H9 (cell line): ENCODE data around the gene CEMIP. TPM values are rescaled to one million over a fixed set of nuclear protein-coding genes. Genes with fewer than 3 reads are reported as not detected.

Source experiments
- DNase-seq: peaks from one replicate; pipeline ENCODE4 v3.0.0-alpha.2; 2017
- H2AFZ ChIP-seq: one replicate; pipeline ENCODE4 v1.6.1; 2013; ENCODE audit warnings: mild to moderate bottlenecking, low read length, control low read depth, moderate library complexity
- H2AK5ac ChIP-seq: 2 replicates; pipeline ENCODE4 v1.6.1; 2013; ENCODE audit warnings: low read length, control low read depth, mixed read lengths; ENCODE audit not compliant: insufficient read length
- H2BK120ac ChIP-seq: one replicate; pipeline ENCODE4 v1.6.1; 2013; ENCODE audit warnings: low read depth, mild to moderate bottlenecking, low read length, control low read depth, inconsistent platforms; ENCODE audit not compliant: poor library complexity, severe bottlenecking
- H2BK12ac ChIP-seq: 2 replicates; pipeline ENCODE4 v1.6.1; 2013; ENCODE audit warnings: low read length, control low read depth, mixed read lengths, low read depth; ENCODE audit not compliant: insufficient read length
- H2BK15ac ChIP-seq: 2 replicates; pipeline ENCODE4 v1.6.1; 2013; ENCODE audit warnings: low read depth, low read length, control low read depth
- H2BK20ac ChIP-seq: one replicate; pipeline ENCODE4 v1.6.1; 2013; ENCODE audit warnings: low read depth, mild to moderate bottlenecking, low read length, control low read depth, inconsistent platforms; ENCODE audit not compliant: poor library complexity, severe bottlenecking
- H2BK5ac ChIP-seq: 2 replicates; pipeline ENCODE4 v1.6.1; 2013; ENCODE audit warnings: low read length, control low read depth, mixed read lengths; ENCODE audit not compliant: insufficient read length
- H3K14ac ChIP-seq: 2 replicates; pipeline ENCODE4 v1.6.1; 2013; ENCODE audit warnings: low read length, control low read depth; ENCODE audit not compliant: insufficient read depth
- H3K18ac ChIP-seq: 2 replicates; pipeline ENCODE4 v1.6.1; 2013; ENCODE audit warnings: low read depth, mild to moderate bottlenecking, mixed read lengths, low read length, control low read depth; ENCODE audit not compliant: insufficient read length
- H3K23ac ChIP-seq: 2 replicates; pipeline ENCODE4 v1.6.1; 2013; ENCODE audit warnings: low read length, control low read depth, mixed read lengths, low read depth; ENCODE audit not compliant: insufficient read length
- H3K23me2 ChIP-seq: 2 replicates; pipeline ENCODE4 v1.6.1; 2013; ENCODE audit warnings: low read depth, mild to moderate bottlenecking, mixed read lengths, low read length, control low read depth; ENCODE audit not compliant: insufficient read length, poor library complexity, severe bottlenecking
- H3K27ac ChIP-seq: 2 replicates; pipeline ENCODE4 v1.5.1; 2013; ENCODE audit warnings: low read length, control low read depth, mixed read lengths, low read depth; ENCODE audit not compliant: insufficient read length
- H3K27me3 ChIP-seq: 2 replicates; pipeline ENCODE4 v1.6.1; 2013; ENCODE audit warnings: low read length, control low read depth, inconsistent platforms; ENCODE audit not compliant: insufficient read depth
- H3K4ac ChIP-seq: 2 replicates; pipeline ENCODE4 v1.6.1; 2013; ENCODE audit warnings: low read depth, mild to moderate bottlenecking, control low read depth, inconsistent platforms, low read length, moderate library complexity
- H3K4me1 ChIP-seq: 2 replicates; pipeline ENCODE4 v1.6.1; 2013; ENCODE audit warnings: low read length, control low read depth, inconsistent platforms; ENCODE audit not compliant: insufficient read depth
- H3K4me2 ChIP-seq: 2 replicates; pipeline ENCODE4 v1.6.1; 2013; ENCODE audit warnings: low read length, control low read depth, mixed read lengths; ENCODE audit not compliant: insufficient read length, insufficient read depth
- H3K56ac ChIP-seq: 2 replicates; pipeline ENCODE4 v1.6.1; 2013; ENCODE audit warnings: low read depth, mild to moderate bottlenecking, mixed read lengths, low read length, control low read depth; ENCODE audit not compliant: insufficient read length
- H3K79me1 ChIP-seq: 2 replicates; pipeline ENCODE4 v1.6.1; 2013; ENCODE audit warnings: low read depth, mild to moderate bottlenecking, moderate library complexity, low read length, control low read depth, inconsistent platforms; ENCODE audit not compliant: insufficient read depth, poor library complexity, severe bottlenecking
- H3K79me2 ChIP-seq: 2 replicates; pipeline ENCODE4 v1.6.1; 2013; ENCODE audit warnings: low read length, control low read depth, inconsistent platforms; ENCODE audit not compliant: insufficient read depth
- H3K9ac ChIP-seq: 2 replicates; pipeline ENCODE4 v1.6.1; 2013; ENCODE audit warnings: low read length, control low read depth, mixed read lengths; ENCODE audit not compliant: insufficient read length; ENCODE audit errors: extremely low read depth
- H3K9me3 ChIP-seq: one replicate; pipeline ENCODE4 v1.6.1; 2013; ENCODE audit warnings: low read depth, low read length, inconsistent platforms; ENCODE audit not compliant: control insufficient read depth
- H3T11ph ChIP-seq: one replicate; pipeline ENCODE4 v1.6.1; 2013; ENCODE audit warnings: mild to moderate bottlenecking, low read length, control low read depth, inconsistent platforms
- H4K20me1 ChIP-seq: one replicate; pipeline ENCODE4 v1.6.1; 2013; ENCODE audit not compliant: control insufficient read depth, insufficient read length, insufficient read depth
- H4K5ac ChIP-seq: 2 replicates; pipeline ENCODE4 v1.6.1; 2013; ENCODE audit warnings: low read depth, mild to moderate bottlenecking, mixed read lengths, low read length, control low read depth; ENCODE audit not compliant: insufficient read length
- H4K8ac ChIP-seq: replicated peaks from 2 replicates; pipeline ENCODE4 v1.6.1; 2013; ENCODE audit warnings: low read length, control low read depth, mixed read lengths, low read depth; ENCODE audit not compliant: insufficient read length
- H4K91ac ChIP-seq: 2 replicates; pipeline ENCODE4 v1.6.1; 2013; ENCODE audit warnings: low read depth, mild to moderate bottlenecking, moderate library complexity, mixed read lengths, low read length, control low read depth; ENCODE audit not compliant: insufficient read length
- H3K27ac Mint-ChIP-seq, 3 experiments: 2 replicates in 2 of 3; 3 replicates in 1 of 3; pipeline ENCODE4 v1.8.0; 2020 to 2021; ENCODE audit warnings: mixed read lengths in 3 of 3, mild to moderate bottlenecking in 1 of 3, moderate library complexity in 1 of 3
- H3K27me3 Mint-ChIP-seq: 2 replicates; pipeline ENCODE4 v1.8.0; 2021; ENCODE audit warnings: low read depth, mild to moderate bottlenecking, moderate library complexity, mixed read lengths
- H3K36me3 Mint-ChIP-seq, 3 experiments: 2 replicates in 2 of 3; 3 replicates in 1 of 3; pipeline ENCODE4 v1.8.0; 2020 to 2021; ENCODE audit warnings: low read depth in 3 of 3, mixed read lengths in 3 of 3; ENCODE audit not compliant: insufficient read depth in 1 of 3
- H3K4me1 Mint-ChIP-seq, 2 experiments: 2 replicates each; pipeline ENCODE4 v1.8.0; 2020; ENCODE audit warnings: mixed read lengths in 2 of 2
- H3K4me3 Mint-ChIP-seq, 2 experiments: 2 replicates in 1 of 2; 3 replicates in 1 of 2; pipeline ENCODE4 v1.8.0; 2020 to 2021; ENCODE audit warnings: mild to moderate bottlenecking in 2 of 2, mixed read lengths in 2 of 2, moderate library complexity in 1 of 2
- H3K9me3 Mint-ChIP-seq, 2 experiments: 2 replicates in 1 of 2; 3 replicates in 1 of 2; pipeline ENCODE4 v1.8.0; 2020; ENCODE audit warnings: mild to moderate bottlenecking in 2 of 2, mixed read lengths in 2 of 2, moderate library complexity in 1 of 2
- WGBS: extraction: QIAGEN DNeasy Blood & Tissue Kit; methylation state at CpG from one replicate; pipeline ENCODE4 v1.1.7; 2013; ENCODE audit warnings: missing lambda C conversion rate, low lambda C conversion rate, mixed read lengths; ENCODE audit not compliant: insufficient read length; ENCODE audit errors: extremely low coverage; 5-methylcytosine and 5-hydroxymethylcytosine counted together
- total RNA-seq: library from RNA; stranded (reverse); gene quantifications from 2 replicates; pipeline ENCODE4 v1.2.1, GENCODE V29; 2021
- TF ChIP-seq, protein P1 (sequence below): fragments of 200-600 bp; sonication (generic); conservative IDR thresholded peaks from 3 replicates; pipeline ENCODE4 v1.8.0; 2021; ENCODE audit warnings: antibody characterized with exemption, mild to moderate bottlenecking

CEMIP gene
- total RNA-seq, 1 experiment from 2014 or later: 0.09 TPM

DNA sequence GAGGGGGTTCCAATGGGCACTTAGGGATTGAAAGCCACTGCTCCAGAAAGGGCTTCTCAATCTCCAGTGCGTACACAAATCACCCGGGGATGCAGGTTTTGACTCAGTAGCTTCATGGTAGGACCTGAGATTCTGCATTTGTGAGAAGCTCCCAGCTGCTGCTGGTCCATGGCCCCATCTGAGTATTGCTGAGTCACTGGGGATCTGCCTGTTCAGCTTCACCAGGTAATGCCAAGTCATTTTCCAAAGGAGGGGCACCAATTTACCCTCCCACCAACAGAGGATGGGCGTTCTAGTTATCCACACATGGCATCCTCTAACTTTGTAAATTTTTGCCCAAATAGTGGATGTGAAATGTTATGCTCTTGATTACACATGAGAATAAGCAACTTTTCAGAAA, 12.9 kb upstream of the CEMIP start:
- Histone ChIP-seq H2BK12ac (no peak overlapping the region), H3K4me1 (no peaks in the 10 kb centered on the region), H2BK5ac (no peak overlapping the region), H3K23ac (no peak overlapping the region), H3K4me2 (no peak overlapping the region), H3K56ac (no peak overlapping the region), H3K23me2 (no peaks in the 10 kb centered on the region), H3K79me2 (no peaks in the 10 kb centered on the region), H4K5ac (no peak overlapping the region), H2BK15ac (no peak overlapping the region), H3K9ac (no peak overlapping the region), H2AFZ (no peak overlapping the region), H3K27ac (no peak overlapping the region), H2BK120ac (no peak overlapping the region), H4K8ac (no peak overlapping the region), H3K18ac (no peak overlapping the region), H3K27me3 (no peaks in the 10 kb centered on the region), H4K91ac (no peak overlapping the region), H3K4ac (no peak overlapping the region), H2BK20ac (no peak overlapping the region), H3K9me3 (no peaks in the 10 kb centered on the region), H2AK5ac (no peak overlapping the region), H4K20me1 (no peaks in the 10 kb centered on the region), H3K79me1 (no peaks in the 10 kb centered on the region), H3K14ac (no peak overlapping the region), H3T11ph (no peak overlapping the region)
- Mint-ChIP-seq H3K36me3 (no peaks in the 10 kb centered on the region; a peak in 1 of 7 replicates), H3K27ac (no peak overlapping the region), H3K9me3 (no peaks in the 10 kb centered on the region), H3K4me1 (0 out of 4 replicates have a peak, but pooled peaks cover 0 to 2% of the 10 kb centered on the region in 2 experiments), H3K4me3 (no peak overlapping the region), H3K27me3 (no peaks in the 10 kb centered on the region)
- no peak for DNase-seq
- TF ChIP-seq, protein P1, sequence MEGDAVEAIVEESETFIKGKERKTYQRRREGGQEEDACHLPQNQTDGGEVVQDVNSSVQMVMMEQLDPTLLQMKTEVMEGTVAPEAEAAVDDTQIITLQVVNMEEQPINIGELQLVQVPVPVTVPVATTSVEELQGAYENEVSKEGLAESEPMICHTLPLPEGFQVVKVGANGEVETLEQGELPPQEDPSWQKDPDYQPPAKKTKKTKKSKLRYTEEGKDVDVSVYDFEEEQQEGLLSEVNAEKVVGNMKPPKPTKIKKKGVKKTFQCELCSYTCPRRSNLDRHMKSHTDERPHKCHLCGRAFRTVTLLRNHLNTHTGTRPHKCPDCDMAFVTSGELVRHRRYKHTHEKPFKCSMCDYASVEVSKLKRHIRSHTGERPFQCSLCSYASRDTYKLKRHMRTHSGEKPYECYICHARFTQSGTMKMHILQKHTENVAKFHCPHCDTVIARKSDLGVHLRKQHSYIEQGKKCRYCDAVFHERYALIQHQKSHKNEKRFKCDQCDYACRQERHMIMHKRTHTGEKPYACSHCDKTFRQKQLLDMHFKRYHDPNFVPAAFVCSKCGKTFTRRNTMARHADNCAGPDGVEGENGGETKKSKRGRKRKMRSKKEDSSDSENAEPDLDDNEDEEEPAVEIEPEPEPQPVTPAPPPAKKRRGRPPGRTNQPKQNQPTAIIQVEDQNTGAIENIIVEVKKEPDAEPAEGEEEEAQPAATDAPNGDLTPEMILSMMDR: no peak
- no CpG with 5 or more reads among the region's 3 CpGs for WGBS
